8988T (cell line): ENCODE results near the gene SH3PXD2A.

Source experiments
- DNase-seq: peaks from one replicate; pipeline ENCODE4 v3.0.0; 2011

SH3PXD2A gene

GRCh38 chr10:103595933-103596726 lies 259.2 kb downstream of the SH3PXD2A start:
- DNase-seq = no peak

DNA sequence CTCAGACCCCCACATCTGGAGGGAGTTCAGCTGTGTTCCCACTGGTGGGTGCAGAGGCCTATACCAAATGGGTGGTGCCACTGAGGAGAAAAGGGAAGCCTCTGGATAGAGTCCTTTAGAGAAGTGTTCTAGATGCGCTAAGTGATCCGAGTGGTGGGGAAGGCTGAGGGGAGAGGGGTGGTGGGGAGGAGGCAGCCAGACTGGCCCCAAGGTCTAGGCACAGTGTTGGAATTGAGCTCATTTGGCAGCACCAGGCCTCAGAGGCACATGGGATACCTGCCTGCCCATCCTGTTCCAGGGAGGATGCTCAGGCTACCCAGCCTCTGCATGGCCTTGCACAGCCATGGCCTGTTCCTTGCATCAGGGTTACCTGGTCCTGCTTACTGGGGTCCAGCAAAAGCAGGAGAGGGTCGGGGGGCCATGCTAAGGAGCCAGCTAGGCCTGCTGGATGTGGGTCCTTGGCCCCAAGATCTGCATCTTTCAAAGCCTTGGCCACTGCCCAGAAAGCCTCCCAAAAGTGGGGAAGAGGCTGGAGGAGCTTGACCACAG lies 262.3 kb downstream of the SH3PXD2A start:
- DNase-seq = no peak

GRCh38 chr10:103592186-103593021 lies 263.0 kb downstream of the SH3PXD2A start:
- DNase-seq = peak; percentile 94

DNA sequence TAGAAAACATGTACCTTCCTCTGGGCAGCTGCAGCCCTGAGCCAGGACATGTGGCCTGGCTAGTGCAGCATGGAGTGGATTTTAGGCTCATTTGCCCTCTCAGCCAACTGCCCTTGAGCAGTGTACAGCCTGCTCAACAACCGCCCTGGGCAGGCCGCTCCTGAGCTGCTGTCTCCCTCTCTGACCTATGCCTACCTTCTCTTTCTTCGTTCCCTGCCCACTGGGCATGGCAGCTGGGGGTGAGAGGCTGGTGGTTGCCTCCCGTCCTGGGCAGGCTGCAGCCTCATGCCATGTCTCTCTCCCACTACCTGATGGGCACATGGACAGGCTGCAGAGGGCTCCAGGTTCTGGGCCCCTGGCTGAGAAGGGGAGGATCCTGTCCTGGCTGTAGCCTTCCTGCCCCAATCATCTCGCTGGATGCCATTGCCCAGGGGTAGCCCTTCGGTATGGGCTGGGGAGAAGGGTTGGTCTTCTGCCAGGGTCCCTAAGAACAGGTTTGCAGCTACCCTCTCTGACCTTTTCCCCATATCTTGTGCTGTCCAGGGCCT lies 264.6 kb downstream of the SH3PXD2A start:
- no peak for DNase-seq

GRCh38 chr10:103590060-103590459 lies 265.3 kb downstream of the SH3PXD2A start:
- no peak for DNase-seq

DNA sequence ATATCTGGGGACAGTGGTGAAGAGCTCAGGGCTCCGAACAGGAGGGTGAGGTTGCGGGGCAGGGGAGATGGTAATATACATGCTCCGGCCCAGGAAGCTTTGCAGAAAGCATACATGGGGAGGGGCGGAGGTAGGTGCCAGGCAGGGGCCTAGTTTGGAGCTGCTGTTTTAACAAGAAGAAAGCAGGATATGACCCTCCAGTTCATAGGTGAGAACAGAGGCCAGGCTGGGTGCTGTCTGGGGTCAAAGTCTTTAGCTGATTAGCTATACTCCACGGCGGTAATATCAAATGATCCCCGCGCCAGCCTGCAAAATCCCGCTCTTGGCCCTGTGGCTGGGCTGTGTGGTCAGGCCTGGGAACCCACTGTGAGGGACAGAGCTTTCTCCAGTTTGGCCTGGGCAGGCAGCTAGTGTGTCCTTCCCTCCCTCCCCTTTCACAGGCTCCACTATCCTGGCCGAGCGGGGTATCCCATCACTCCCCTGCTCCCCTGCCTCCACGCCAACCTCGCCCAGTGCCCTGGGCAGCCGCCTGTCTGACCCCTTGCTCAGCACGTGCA lies 266.2 kb downstream of the SH3PXD2A start:
- no peak for DNase-seq

- DNase-seq = no peak
Observed at GRCh38 chr10:103587073-103587472, 268.3 kb downstream of the SH3PXD2A start.

GRCh38 chr10:103585011-103585405 lies 270.4 kb downstream of the SH3PXD2A start:
- no peak for DNase-seq

DNA sequence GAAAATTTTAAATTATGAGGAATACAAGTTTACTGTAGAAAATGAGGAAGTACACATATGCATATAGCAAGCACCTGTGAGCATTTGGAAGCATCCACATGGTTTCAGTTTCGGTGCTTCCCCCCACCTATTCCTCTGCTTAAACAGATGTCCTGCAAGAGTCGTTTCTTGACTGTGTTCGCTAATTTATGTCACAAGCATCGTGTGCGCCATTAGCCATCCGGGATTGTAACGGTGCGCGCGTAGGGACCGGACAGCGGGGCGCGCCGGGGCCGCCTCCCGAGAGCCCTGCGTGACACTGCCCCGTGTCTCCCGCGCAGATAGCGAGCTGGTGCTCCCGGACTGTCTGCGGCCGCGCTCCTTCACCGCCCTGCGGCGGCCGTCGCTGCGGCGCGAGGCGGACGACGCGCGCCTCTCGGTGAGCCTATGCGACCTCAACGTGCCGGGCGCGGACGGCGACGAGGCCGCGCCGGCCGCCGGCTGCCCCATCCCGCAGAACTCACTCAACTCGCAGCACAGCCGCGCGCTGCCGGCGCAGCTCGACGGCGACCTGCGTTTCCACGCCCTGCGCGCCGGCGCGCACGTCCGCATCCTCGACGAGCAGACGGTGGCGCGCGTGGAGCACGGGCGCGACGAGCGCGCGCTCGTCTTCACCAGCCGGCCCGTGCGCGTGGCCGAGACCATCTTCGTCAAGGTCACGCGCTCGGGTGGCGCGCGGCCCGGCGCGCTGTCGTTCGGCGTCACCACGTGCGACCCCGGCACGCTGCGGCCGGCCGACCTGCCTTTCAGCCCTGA lies 271.0 kb downstream of the SH3PXD2A start:
- DNase-seq = no peak

DNA sequence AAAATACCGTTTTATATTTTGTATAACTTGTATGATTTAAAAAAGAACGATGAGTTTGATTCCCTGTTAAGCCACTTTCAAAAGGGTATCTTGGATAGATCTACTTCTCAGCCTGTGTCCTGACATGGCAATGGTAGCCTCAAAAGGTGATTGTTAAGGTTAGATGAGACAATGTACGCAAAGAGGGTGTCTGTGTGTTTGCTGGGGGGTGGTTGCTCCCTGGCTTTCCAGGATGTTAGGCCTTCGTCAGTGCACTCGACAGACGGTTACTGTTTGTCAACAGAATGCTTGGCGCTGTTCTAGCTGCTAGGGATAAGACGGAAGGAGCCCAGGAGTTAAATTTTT lies 271.5 kb downstream of the SH3PXD2A start:
- no peak for DNase-seq

GRCh38 chr10:103582331-103583123 lies 272.8 kb downstream of the SH3PXD2A start:
- no peak for DNase-seq

GRCh38 chr10:103581499-103581898 lies 273.9 kb downstream of the SH3PXD2A start:
- DNase-seq = no peak

GRCh38 chr10:103580430-103580829 lies 274.9 kb downstream of the SH3PXD2A start:
- no peak for DNase-seq

GRCh38 chr10:103580011-103580410 lies 275.4 kb downstream of the SH3PXD2A start:
- DNase-seq = no peak

GRCh38 chr10:103578782-103579382 lies 276.5 kb downstream of the SH3PXD2A start:
- no peak for DNase-seq

- DNase-seq = no peak
Observed at GRCh38 chr10:103576862-103577261, 278.5 kb downstream of the SH3PXD2A start.

GRCh38 chr10:103576076-103576471 lies 279.3 kb downstream of the SH3PXD2A start:
- DNase-seq = no peak

DNA sequence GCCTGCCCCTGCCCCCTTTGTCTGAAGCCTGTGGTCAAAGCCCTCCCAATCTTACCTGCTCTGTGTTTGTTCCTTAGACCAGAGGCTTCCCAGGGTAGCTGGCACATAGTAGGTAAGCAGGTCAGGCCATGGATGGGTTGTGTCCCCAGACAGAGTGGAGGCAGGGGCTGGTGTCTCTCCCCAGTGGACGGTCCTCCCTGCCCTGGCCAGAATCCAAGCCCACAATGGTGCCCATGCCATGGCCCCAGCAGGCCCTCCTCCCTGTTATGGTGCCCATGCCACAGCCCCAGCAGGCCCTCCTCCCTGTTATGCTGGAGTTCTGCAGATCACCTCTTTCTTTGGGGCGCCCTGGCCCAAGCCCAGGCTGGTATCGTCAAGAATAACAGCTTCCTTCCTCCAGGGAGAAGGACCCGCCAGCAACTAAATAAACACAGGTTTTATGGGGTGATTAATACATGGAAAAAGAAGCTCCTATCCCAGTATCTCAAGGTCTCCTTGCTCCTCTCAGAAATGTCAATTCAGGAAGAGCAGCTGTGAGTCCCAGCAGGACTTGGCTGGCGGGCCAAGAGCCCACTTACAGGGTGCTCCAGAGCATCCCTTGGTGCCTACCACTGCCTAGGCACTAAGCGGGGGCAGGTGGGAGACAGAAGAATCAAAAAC lies 279.8 kb downstream of the SH3PXD2A start:
- DNase-seq = no peak

DNA sequence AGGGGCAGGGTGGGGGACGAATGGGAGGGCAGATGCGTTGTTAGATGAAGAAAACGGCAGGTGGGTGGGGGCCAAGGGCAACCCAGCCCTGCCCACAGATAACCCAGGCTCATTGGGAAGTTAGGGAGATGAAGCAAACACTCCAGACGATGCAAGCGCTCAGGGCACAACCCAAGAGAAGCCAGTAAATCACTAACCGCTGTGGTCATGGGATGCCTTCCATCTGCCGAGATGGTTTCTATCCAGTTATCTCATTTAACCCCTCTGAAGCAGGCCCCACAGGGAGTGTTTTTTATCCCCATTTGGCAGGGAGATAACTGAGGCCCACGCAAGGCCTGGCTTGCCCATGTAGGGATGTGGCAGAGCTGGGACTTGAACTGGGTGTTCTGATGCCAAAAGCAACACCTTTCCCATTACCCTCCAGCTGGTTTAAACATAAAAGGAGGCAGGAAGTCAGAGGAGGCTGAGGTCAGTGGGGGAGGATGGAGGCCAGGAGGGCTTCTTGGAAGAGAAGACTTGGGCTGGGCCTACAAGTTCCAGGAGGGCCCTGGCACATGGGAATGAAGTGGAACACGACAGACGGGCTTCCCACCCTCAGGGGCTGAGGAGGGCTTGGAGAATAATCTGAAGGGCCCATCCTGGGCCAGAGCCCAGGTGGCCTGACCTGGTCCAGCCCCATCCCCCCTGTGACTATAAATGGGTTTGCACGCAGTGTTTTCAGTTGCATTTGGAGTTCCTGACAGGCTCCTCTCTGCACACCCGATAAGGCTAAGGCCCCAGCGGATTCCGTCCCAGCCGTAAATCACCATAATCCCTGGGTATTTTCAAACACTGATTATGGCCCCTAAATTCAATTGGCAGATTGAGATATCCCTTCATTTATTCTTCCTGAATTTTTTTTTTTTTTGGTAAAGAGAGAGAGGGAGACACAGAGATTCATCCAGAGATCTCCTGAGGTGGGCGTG lies 281.0 kb downstream of the SH3PXD2A start:
- no peak for DNase-seq

DNA sequence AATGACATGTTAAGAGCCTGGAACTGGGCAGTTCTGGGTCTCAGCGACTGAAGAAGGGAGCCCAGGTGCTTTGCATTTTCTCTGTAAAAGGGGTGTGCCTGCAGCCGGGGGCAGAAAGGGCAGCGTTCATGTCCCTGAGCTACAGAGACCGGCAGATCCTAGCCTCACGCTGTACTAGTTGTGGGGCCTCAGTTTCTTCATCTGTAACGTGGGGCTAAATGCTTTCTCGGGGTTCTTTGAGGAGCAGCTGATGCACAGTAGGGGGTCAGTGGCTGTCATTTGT lies 282.2 kb downstream of the SH3PXD2A start:
- DNase-seq = no peak
